Ishikawa (cell line): ENCODE results near the gene TMEM266.

Experiments used
- CREB1 ChIP-seq: IDR thresholded peaks from 2 replicates; pipeline ENCODE4 v1.6.1; 2012; ENCODE audit warnings: low read depth
- FOXM1 ChIP-seq: IDR thresholded peaks from 2 replicates; pipeline ENCODE4 v1.6.1; 2012; ENCODE audit warnings: low read depth, borderline replicate concordance
- TAF1 ChIP-seq: IDR thresholded peaks from 2 replicates; pipeline ENCODE4 v1.6.1; 2012; ENCODE audit warnings: low read depth, mild to moderate bottlenecking
- YY1 ChIP-seq: IDR thresholded peaks from 2 replicates; pipeline ENCODE4 v1.6.1; 2012; ENCODE audit warnings: low read depth
- ZBTB7A ChIP-seq: IDR thresholded peaks from 2 replicates; pipeline ENCODE4 v1.6.1; 2012; ENCODE audit warnings: low read depth
- TF ChIP-seq, protein P1 (sequence below): IDR thresholded peaks from 2 replicates; pipeline ENCODE4 v1.6.1; 2012; ENCODE audit warnings: low read depth, mild to moderate bottlenecking

DNA sequence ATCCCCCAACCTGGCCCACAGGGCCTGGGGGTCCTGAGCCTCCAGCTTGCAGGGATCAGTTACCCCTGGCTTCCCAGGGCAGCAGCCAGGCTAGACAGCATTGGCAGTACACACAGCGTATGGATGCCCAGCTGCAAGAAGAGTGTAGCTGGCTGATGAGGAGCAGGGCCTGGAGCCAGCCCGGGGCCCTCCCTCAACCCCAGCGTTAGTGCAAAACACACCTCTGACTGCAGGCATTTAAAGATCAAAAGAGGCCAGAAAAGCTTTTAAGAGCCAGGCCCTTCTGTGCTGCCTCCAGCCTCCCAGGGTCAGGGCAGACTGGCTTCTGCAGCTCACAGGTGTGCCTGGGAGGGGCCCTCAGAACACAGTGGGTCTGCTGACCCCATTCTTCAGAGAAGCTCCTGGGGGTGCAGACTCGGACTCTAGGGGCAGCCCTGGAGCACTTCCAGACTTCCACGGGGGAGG lies 140.9 kb downstream of the TMEM266 start:
- TF ChIP-seq YY1 (no peak), ZBTB7A (no peak), TAF1 (no peak), FOXM1 (no peak), CREB1 (no peak)
- TF ChIP-seq, protein P1, sequence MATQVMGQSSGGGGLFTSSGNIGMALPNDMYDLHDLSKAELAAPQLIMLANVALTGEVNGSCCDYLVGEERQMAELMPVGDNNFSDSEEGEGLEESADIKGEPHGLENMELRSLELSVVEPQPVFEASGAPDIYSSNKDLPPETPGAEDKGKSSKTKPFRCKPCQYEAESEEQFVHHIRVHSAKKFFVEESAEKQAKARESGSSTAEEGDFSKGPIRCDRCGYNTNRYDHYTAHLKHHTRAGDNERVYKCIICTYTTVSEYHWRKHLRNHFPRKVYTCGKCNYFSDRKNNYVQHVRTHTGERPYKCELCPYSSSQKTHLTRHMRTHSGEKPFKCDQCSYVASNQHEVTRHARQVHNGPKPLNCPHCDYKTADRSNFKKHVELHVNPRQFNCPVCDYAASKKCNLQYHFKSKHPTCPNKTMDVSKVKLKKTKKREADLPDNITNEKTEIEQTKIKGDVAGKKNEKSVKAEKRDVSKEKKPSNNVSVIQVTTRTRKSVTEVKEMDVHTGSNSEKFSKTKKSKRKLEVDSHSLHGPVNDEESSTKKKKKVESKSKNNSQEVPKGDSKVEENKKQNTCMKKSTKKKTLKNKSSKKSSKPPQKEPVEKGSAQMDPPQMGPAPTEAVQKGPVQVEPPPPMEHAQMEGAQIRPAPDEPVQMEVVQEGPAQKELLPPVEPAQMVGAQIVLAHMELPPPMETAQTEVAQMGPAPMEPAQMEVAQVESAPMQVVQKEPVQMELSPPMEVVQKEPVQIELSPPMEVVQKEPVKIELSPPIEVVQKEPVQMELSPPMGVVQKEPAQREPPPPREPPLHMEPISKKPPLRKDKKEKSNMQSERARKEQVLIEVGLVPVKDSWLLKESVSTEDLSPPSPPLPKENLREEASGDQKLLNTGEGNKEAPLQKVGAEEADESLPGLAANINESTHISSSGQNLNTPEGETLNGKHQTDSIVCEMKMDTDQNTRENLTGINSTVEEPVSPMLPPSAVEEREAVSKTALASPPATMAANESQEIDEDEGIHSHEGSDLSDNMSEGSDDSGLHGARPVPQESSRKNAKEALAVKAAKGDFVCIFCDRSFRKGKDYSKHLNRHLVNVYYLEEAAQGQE: no peak
